Colon (tissue), 2 donors: Measurements from ENCODE around the gene ARG1.

ENCODE experiments used
- FAIRE-seq: peaks from 2 replicates; lab custom pipeline; 2012; peaks lifted over from hg19 to GRCh38; lab: Jason Lieb, UNC
- donor health status: control.
- donor health status: control.

ARG1 gene

DNA sequence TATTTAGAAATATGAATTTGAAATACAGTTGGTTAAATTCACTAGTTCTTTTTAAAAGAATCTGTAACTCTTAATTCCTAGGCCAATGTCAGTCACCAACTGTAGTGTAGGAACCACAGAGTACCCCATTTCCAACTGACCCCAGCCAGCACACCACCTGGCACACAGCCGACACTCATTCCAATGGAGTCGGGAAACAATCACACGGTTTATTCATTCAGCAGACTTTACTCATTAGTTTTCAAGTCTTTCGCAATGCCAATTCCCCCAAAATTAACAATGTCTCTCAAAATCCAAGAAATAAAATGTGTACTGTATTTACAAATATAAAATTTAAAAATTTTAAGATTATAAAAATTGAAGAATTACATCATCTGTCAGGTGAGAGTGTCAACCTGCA lies 13.5 kb downstream of the ARG1 start:
- FAIRE-seq, result peak; percentile 31

DNA sequence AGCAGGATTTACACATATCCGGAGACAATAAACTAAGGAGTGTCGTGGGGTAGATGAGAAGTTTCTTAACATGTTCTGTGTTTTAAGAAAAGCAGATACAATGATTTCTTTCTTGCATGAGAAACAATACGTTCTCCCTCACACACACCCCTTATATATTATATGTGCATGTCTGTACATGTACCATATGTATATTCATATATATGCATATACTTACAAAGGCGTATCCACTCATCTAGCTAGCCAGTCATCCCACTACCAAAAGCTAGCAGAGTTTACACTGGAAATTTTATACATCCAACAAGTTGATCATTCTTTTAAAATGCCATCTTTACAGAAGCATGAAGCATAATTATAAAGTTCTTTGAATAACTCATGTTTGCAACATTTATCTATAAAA lies 14.9 kb downstream of the ARG1 start:
- no peak for FAIRE-seq

DNA sequence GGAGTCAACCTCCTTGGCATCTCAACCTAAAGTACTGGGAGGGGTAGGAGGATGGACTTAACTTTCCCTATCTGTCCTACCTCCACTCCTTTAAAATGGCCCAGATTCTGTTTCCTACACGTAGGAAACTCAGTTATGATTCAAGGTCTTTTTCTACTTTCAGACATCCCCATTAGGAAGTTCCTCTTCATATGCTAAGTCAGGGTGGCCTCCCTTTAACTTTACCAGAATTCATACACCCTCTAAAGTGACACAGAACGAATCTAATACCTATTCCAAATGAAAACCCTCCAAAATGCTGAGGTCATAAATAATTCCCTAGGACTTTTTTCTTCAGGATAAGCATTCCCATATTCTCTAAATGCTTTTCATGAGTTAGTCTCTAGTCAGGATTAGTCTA lies 15.6 kb downstream of the ARG1 start:
- no peak for FAIRE-seq

DNA sequence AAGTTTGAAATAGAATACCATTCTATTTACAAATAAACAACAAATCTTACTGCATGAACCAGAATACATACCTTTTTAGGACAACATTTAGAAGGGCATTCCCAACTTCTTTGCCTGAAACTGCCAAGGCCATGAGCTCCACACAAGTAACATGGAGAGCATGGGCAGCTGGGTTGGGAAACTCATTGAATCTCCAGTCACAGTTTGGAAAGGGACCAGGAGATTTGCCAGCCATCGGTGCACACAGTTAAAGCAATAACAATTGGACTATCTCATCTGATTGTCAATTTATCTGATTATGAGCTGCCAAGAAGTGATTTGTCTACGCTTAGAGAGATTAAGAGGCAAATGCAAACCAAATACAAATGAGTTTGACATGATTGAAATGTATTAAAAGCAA lies 19.9 kb downstream of the ARG1 start:
- FAIRE-seq, result no peak

DNA sequence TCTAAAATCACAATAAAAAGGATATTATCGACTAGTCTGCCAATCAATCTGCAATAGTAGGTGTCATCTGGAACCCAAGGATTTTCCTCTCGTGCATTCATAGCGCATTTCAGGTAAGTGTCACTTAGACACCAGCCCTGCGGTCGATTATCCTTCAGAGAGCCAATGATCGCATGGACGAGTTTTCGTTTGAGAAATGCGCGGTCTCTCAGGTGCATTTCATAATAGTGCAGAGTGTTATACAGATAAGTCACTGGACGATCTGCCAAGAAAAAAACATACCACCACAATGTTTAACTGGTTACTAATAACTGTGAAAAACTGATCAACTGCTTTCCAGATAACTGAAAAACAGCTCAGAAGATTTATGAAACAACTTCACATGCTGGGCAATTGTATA lies 21.0 kb downstream of the ARG1 start:
- FAIRE-seq, result no peak

DNA sequence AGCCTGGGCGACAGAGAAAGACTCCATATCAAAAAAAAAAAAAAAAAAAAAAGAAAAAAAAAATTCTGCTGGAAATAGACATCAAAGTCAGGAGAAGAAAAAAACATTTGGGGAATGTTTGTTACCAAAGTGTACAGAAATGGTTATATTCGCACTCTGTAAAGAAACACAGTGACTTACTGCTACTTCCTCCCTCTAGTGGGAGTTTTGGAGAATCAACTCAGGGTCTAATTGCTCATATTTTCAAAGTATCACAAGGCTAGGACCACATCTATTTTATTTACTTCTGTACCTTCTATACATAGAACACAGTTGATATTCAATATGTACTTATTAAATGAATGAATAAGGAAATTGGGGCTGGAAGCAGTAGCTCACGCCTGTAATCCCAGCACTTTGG lies 24.4 kb downstream of the ARG1 start:
- no peak for FAIRE-seq

DNA sequence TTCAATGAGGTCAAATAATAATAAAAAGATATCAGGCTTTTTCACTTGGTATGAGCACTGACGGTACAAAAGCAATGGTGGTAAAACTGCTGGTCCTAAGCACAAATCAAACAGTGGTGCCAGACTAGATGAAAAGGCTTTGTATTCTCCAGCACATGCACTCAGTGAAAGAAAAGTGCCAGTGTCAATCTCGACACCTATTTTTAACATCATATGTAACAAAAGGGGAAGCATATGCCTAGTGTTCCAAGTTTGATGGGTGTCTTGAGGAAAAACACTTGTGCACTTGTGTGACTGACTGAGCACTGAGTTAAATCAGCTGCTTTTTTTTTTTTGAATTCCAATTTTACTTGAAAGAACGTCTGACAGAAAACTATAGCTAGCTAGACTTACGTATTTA lies 27.7 kb downstream of the ARG1 start:
- FAIRE-seq, result no peak

DNA sequence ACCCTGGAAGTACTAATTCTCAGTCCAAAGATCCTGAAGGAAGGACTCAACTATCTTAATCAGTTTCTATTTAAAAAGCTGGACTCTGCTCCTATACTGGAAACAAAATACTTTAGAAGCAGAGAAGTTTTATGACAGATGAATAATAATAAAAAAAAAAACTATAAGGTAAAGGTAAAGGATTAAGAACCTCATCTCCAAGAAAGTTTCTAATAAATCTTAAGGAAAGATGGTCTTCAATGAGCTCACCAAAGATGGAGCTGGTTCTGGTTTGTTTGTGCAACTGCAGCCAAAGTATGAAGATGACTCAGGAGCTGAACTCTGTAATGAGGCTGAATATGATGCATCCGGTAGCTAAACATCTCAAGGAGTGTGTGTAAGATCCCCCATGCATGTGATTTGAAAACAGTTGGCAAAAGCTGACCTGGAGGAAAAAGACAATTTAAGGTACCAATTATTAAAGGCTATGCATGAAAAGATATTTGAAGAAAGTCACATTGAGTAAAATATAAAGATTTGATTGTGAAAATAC lies 29.8 kb downstream of the ARG1 start:
- no peak for FAIRE-seq

DNA sequence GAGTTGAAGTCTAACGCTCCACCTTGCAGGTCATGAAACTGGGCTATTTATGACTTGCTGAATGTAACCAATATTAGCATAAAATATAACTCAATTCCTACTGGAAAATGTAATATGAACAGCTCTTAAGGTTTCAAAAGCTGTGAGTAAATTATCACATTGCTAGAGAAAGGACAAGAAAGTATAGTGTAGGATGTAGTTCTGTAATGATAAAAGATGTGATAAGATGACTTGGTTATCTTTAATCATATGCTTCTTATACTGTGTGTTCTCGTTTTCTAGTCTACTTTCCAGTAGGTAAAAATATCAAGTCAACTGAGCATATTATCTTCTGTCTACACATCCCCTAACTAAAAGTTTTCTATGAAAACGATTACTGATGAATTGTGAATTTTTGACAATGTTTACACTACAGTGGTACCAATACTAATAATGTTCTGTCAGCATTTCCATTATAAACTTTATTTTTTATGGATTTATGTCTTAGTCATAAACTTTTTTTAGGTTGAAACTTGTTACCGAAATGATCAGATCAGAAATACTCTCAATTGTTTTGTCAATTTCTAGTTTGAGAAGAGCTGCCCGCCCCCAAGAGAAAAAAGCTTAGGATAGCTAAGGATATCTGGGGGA lies 40.4 kb downstream of the ARG1 start:
- FAIRE-seq, result no peak

DNA sequence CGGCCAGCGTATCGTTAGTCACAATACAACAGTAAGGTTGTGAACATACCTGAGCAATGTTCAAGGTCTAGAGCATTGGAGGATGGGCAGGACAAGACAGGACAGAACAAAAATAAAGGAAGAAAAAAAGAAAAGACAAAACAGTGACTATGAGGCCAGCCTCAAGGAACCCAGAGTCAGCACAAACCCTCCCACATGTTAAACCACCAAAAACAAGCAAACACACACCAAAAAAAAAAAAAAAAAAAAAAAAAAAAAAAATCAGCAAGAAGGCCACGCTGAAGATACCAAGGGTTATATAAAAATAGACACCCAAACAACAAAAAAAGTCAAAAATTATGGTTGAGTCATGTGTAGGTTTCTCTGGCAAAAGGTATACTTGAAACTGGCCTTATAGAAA lies 42.2 kb downstream of the ARG1 start:
- no peak for FAIRE-seq

DNA sequence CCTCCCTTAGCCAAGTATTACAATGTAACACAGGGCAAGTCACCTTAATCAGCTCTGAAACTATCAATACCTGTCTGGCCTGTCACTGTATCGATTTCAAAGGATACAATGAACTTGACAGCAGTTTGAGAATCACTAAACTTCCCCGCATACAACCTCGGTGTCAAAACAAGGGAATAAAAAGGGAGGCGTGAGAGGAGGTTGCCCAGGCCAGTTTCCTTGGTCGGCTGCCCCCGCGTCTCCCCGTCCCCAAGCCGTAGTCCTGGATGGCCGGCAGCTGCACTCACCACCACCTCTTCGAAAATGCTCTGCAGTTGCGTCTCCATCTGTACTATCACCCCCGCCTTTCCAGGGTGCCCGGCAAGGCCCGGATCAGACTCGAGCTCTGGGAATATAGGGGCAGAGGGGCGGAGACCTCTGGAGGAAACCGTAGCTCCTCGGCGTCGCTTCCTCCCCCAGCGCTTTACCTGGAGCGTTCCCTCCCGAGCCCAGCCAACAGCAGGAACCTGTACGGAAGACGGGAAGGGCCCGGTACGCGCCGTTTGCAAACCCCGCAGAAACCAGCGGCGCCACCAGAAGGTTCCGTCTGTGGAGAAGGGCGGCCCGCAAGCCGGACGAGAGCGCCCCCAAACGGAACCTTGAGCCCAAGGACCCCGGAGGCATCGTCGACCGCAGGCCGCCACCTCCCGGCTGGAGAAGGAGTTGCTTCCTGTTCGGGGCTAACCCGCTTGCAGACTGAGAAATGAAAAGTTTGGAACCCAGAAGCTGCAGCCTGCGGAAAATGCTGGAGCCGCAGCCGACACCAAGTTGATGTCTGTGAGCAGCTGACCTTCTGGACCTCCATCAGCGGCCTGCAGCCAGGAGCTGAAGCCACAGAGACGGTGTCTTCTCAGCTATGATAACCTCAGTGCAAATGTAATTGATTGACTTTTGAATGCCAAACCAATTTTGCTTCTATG lies 55.0 kb downstream of the ARG1 start, which contains the start of gene MED23:
Gene MED23, minus strand, starts transcription at position 519 of the 959 bp plus-strand sequence. Its CDS starts 193 bp downstream, at position 326.
- FAIRE-seq, result no peak

DNA sequence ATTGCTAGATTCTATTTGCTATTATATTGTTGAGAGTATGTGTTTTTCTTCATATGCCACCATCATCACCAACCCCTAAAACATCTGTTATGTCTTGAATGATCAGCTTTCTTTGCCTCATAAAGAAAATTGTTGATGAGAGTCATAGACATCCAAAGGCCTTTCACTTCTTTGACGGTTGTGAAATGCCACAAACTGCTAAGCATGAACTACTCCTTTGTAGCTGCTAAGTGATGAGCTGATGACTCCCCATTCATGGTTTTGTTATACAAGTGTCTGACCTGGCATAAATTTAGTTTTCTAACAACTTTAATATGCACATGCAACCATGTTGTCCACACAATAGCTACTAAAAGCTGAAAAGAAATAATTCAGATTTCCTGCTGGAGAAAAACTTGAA lies 55.7 kb downstream of the ARG1 start:
- no peak for FAIRE-seq

DNA sequence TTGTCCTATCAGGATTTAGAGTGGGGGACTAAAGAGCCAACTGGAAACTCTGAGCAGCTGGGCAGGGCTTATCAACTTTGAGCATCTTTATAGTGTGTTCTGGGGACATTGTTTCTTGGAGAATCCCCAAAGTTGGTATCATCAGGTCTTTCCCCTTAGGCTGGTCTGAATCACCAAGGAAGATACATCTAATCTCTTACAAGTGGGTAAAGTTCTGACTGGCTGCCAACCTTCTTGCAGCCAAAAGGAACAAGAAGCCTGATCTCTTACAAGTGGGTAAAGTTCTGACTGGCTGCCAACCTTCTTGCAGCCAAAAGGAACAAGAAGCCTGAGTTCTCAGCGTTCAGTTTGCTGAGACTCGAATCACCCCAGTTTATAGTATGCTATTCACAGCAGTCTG lies 56.6 kb downstream of the ARG1 start:
- no peak for FAIRE-seq

DNA sequence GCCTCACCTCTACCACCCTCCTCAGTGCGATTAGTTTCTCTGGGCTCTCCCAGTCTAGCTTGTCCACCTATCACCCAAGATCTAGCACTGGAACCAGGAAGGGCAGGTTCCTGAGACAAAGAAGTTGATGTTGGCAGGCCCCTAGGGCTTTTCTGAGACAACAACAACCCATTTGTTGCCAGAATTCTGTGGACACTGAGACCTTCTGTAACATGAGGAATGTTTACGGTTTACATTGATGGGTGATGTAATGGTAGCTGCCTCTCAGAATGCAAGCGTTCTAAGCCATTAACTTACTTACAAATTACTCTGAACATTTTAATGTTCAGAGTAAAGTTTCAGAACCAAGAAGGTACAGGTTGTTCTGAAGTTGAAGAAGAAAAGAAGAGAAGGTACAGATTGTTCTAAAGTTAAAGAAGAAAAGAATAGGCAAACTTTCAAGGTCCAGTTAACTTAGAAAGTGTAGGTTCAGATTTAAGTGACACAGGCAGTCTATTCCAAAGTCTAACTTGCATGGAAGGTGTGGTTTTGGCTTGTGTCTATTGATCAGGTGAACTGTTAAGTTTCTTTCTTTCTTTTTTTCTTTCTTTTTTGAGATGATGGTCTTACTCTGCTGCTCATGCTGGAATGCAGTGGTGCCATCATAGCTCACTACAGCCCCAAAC lies 58.7 kb downstream of the ARG1 start:
- FAIRE-seq, result no peak
